Sigmoid colon (tissue), 7 donors: Measurements from ENCODE around the gene FHOD3. TPM values are rescaled to one million over a fixed set of nuclear protein-coding genes. Genes with fewer than 3 reads are reported as not detected.

Source experiments
- DNase-seq: peaks from one replicate; pipeline ENCODE4 v3.0.0-alpha.2; 2019
- H3K27ac ChIP-seq, 4 donors: fragments of 200-600 bp; sonication (generic); one replicate each; pipeline ENCODE4 v1.5.1; 2016 to 2019; ENCODE audit warnings: mild to moderate bottlenecking in 1 of 4
- H3K27me3 ChIP-seq, 3 donors: fragments of 200-600 bp; sonication (generic); one replicate each; pipeline ENCODE4 v1.5.1; 2019; ENCODE audit warnings: mild to moderate bottlenecking in 1 of 3
- H3K36me3 ChIP-seq, 4 donors: fragments of 200-600 bp; sonication (generic); one replicate each; pipeline ENCODE4 v1.5.1; 2016 to 2019
- H3K4me1 ChIP-seq, 4 donors: fragments of 200-600 bp; sonication (generic); one replicate each; pipeline ENCODE4 v1.5.1; 2017 to 2019
- H3K4me3 ChIP-seq, 4 donors: fragments of 200-600 bp; sonication (generic); one replicate each; pipeline ENCODE4 v1.5.1; 2017 to 2019; ENCODE audit warnings: mild to moderate bottlenecking in 2 of 4, moderate library complexity in 1 of 4
- H3K9me3 ChIP-seq, 4 donors: fragments of 200-600 bp in 3 of 4; sonication (generic) in 3 of 4; one replicate each; pipeline versions ENCODE4 v1.5.1 to v1.6.1; 2013 to 2019
- EP300 ChIP-seq, 4 donors: sonication (generic); formaldehyde crosslinking; IDR thresholded peaks; one replicate each; pipeline ENCODE4 v1.6.1; 2017; ENCODE audit warnings: antibody characterized with exemption in 4 of 4
- POLR2A ChIP-seq, 2 donors: fragments of 450-650 bp; IDR thresholded peaks; one replicate each; pipeline ENCODE4 v1.6.1; 2016; ENCODE audit warnings: antibody characterized with exemption in 2 of 2, mild to moderate bottlenecking in 2 of 2, moderate library complexity in 2 of 2
- POLR2AphosphoS5 ChIP-seq, 4 donors: sonication (generic); formaldehyde crosslinking; IDR thresholded peaks; one replicate each; pipeline ENCODE4 v1.6.1; 2017; ENCODE audit warnings: antibody characterized with exemption in 4 of 4
- WGBS, 2 donors: extraction: QIAGEN DNeasy Blood & Tissue Kit; methylation state at CpG; one replicate each; pipeline ENCODE4 v1.1.7; 2013; 5-methylcytosine and 5-hydroxymethylcytosine counted together
- intact Hi-C: fragments of 100-400 bp; cut with DNase I; formaldehyde crosslinking; loops from one replicate; pipeline ENCODE4 v1.15.1; 2023
- polyA plus RNA-seq, 3 donors: library from polyadenylated mRNA; stranded (reverse); fragments of 200-250 nt; gene quantifications; one replicate each; pipeline ENCODE4 v1.2.3, GENCODE V29; 2013
- total RNA-seq, 4 donors: library from RNA; depleted of rRNA; stranded (reverse); fragments of >200 nt; gene quantifications; one replicate each; pipeline ENCODE4 v1.1.0, GENCODE V29; 2016
- TF ChIP-seq, protein P1 (sequence below), 4 experiments: fragments of 450-650 bp in 3 of 4; fragments of 200-600 bp in 1 of 4; IDR thresholded peaks; one replicate each; pipeline ENCODE4 v1.5.1; 2016 to 2019; ENCODE audit warnings: antibody characterized with exemption in 4 of 4, mild to moderate bottlenecking in 3 of 4, moderate library complexity in 2 of 4
- donor health status: healthy with polysubstance abuse.
- donor health status: Bipolar disorder and iron deficiency.
- donor health status: healthy.

The FHOD3 gene
- total and polyA plus RNA-seq, 7 donors, result 1.2 to 24.9 (median 9.5) TPM

DNA sequence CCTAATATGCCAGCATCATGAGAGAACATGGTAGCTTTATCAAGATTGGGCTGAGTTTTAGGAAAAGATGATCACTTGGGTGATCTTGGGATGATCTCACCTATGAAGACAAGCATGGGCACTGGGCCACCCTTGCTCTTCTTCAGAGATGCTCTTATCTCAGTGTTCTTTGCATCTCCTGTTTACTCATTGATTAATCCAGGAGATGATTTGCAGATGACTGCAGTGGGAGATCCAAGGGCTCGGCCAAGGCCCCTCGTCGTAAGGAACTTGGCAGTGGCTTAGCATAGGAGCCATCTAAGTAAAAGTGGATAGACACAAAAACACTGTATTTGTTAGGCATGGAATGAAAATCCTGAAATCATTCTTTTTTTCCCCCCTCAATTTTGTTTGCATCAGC lies 228.4 kb downstream of the FHOD3 start:
- no peak for DNase-seq
- WGBS, 2 donors, result 95 to 97% methylated on average over 3 of the region's 3 CpGs
- intact Hi-C loops, result no loop called here
- TF ChIP-seq EP300 (IDR thresholded peaks at IDR 0.05), result no peak
- no peak for TF ChIP-seq POLR2A (IDR thresholded peaks at IDR 0.05)
- no peak for TF ChIP-seq POLR2AphosphoS5 (IDR thresholded peaks at IDR 0.05)
- TF ChIP-seq, protein P1, sequence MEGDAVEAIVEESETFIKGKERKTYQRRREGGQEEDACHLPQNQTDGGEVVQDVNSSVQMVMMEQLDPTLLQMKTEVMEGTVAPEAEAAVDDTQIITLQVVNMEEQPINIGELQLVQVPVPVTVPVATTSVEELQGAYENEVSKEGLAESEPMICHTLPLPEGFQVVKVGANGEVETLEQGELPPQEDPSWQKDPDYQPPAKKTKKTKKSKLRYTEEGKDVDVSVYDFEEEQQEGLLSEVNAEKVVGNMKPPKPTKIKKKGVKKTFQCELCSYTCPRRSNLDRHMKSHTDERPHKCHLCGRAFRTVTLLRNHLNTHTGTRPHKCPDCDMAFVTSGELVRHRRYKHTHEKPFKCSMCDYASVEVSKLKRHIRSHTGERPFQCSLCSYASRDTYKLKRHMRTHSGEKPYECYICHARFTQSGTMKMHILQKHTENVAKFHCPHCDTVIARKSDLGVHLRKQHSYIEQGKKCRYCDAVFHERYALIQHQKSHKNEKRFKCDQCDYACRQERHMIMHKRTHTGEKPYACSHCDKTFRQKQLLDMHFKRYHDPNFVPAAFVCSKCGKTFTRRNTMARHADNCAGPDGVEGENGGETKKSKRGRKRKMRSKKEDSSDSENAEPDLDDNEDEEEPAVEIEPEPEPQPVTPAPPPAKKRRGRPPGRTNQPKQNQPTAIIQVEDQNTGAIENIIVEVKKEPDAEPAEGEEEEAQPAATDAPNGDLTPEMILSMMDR (IDR thresholded peaks at IDR 0.05), result no peak
- no peaks in the 10 kb centered on the region for H3K4me1 ChIP-seq
- no peaks in the 10 kb centered on the region for H3K36me3 ChIP-seq
- H3K4me3 ChIP-seq, result no peak overlapping the region
- H3K9me3 ChIP-seq, result no peaks in the 10 kb centered on the region
- no peaks in the 10 kb centered on the region for H3K27me3 ChIP-seq
- no peak overlapping the region for H3K27ac ChIP-seq

DNA sequence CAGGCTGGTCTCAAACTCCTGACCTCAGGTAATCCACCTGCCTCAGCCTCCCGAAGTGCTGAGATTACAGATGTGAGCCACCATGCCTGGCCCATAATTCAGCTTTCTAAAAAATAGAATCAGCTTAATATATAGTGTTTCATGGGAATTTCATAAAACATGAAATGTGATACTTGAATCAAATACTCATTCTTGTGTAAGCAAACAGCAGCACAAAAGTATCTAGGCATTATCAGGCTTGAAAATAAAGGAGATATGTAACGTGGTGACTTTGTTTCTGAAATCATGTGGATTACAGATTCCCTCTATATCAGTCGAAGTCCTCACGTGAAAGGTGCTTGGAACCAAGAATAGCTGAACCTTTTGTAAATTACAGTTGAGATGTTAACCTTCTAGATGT lies 229.1 kb downstream of the FHOD3 start:
- TF ChIP-seq EP300 (IDR thresholded peaks at IDR 0.05) (no peak), POLR2AphosphoS5 (IDR thresholded peaks at IDR 0.05) (no peak), POLR2A (IDR thresholded peaks at IDR 0.05) (no peak)
- TF ChIP-seq, protein P1 (IDR thresholded peaks at IDR 0.05), result no peak
- Histone ChIP-seq H3K27ac (no peak overlapping the region), H3K4me3 (no peak overlapping the region), H3K27me3 (no peaks in the 10 kb centered on the region), H3K9me3 (no peaks in the 10 kb centered on the region), H3K4me1 (no peaks in the 10 kb centered on the region), H3K36me3 (no peaks in the 10 kb centered on the region)
- intact Hi-C loops, result no loop called here
- no peak for DNase-seq
- WGBS, 2 donors, result 92% methylated on average over 4 of the region's 4 CpGs

DNA sequence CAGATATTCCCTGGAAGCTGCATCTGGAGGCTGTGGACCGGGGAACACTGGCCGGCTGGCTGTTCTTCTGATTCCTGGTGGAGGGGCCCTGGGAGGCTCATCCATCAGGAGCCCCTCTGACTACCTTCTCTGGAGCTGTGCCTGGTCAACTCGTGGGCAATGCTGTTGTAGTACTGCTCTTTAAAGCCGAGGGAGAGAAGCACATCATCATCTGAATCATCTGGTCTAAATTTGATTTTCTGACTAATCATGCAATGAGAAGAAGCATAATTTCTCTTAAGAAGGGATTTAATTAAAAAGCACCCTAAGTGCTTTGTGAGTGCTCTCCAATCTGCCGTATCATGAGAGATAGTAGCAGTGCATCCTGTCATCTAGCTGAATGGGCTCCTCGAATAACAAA lies 229.5 kb downstream of the FHOD3 start:
- intact Hi-C loops, result no loop called here
- 92% methylated on average over 6 of the region's 6 CpGs for WGBS, 2 donors
- TF ChIP-seq POLR2AphosphoS5 (IDR thresholded peaks at IDR 0.05) (no peak), POLR2A (IDR thresholded peaks at IDR 0.05) (no peak), EP300 (IDR thresholded peaks at IDR 0.05) (no peak)
- TF ChIP-seq, protein P1 (IDR thresholded peaks at IDR 0.05), result no peak

DNA sequence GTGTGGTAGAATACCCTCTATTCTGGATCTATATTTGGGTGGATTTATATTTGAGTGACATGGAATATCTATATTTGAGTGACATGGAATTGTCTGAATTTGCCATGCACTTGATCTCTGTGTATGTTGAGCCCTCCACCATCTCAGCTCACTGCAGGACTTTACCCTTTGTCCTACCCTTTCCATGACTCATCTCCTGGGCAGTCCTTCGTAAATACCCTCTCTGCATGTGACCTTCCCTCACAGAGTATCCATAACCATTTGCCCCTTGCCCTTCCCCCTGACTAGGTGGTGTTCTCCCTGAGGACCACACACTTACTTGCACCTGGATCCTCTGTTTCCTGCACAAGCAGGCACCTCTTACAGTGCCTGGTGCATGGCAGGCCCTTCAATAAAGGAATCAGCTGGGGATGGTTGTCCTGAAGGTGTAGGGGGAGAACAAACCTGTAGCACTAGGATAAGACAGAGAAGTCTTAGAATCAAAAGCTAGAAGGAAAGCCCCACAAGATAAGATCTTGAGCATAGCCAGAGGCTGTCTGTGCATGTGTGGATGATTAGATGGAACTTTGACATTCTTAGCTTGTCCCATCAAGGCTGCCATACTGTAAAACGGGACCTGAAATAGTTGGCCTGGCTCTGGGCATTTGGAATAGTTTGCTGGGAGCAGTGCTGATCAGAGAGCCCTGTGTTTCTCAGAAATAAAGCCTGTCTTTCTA lies 230.4 kb downstream of the FHOD3 start:
- 72 to 86% methylated on average over 2 of the region's 2 CpGs for WGBS, 2 donors
- Histone ChIP-seq H3K4me1 (no peaks in the 10 kb centered on the region), H3K4me3 (no peak overlapping the region), H3K27ac (no peak overlapping the region), H3K36me3 (no peaks in the 10 kb centered on the region), H3K9me3 (no peaks in the 10 kb centered on the region), H3K27me3 (no peaks in the 10 kb centered on the region)
- intact Hi-C loops, result no loop called here
- DNase-seq, result no peak
- TF ChIP-seq POLR2AphosphoS5 (IDR thresholded peaks at IDR 0.05) (no peak), POLR2A (IDR thresholded peaks at IDR 0.05) (no peak), EP300 (IDR thresholded peaks at IDR 0.05) (no peak)
- TF ChIP-seq, protein P1 (IDR thresholded peaks at IDR 0.05), result no peak

More for the DNA sequence above, 229.5 kb downstream of the FHOD3 start:
- no peak overlapping the region for H3K4me3 ChIP-seq
- no peaks in the 10 kb centered on the region for H3K4me1 ChIP-seq
- no peak for DNase-seq
- no peak overlapping the region for H3K27ac ChIP-seq
- H3K36me3 ChIP-seq, result no peaks in the 10 kb centered on the region
- no peaks in the 10 kb centered on the region for H3K9me3 ChIP-seq
- H3K27me3 ChIP-seq, result no peaks in the 10 kb centered on the region

DNA sequence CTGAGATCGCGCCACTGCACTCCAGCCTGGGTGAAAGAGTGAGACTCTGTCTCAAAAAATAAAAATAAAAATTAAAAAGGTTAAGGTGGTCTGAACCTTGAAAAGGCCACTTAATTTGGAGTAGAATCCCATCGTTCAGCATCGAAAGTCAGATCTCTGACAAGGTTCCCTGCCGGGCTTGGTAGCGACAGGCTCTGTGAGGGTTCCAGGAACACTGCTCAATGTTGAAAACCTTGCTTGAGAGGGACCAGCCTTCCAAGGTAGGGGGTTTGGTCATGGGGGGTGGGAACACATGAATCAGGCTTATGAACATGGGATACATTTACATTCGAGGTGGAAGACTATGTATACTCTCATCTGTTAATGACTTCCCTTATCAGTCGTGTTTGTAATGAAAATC lies 232.2 kb downstream of the FHOD3 start:
- H3K27ac ChIP-seq, result no peak overlapping the region
- TF ChIP-seq, protein P1 (IDR thresholded peaks at IDR 0.05), result no peak
- no peak for TF ChIP-seq POLR2AphosphoS5 (IDR thresholded peaks at IDR 0.05)
- no peak for TF ChIP-seq POLR2A (IDR thresholded peaks at IDR 0.05)
- TF ChIP-seq EP300 (IDR thresholded peaks at IDR 0.05), result no peak
- no peaks in the 10 kb centered on the region for H3K9me3 ChIP-seq
- no peak for DNase-seq
- no peaks in the 10 kb centered on the region for H3K4me1 ChIP-seq
- intact Hi-C loops, result no loop called here
- H3K27me3 ChIP-seq, result no peaks in the 10 kb centered on the region
- 94 to 95% methylated on average over 8 of the region's 8 CpGs for WGBS, 2 donors
- no peaks in the 10 kb centered on the region for H3K36me3 ChIP-seq
- no peak overlapping the region for H3K4me3 ChIP-seq
